ENCODE measurements around the gene WT1.

Gene WT1

GRCh38 chr11:32358729-32359128, 76.6 kb downstream of the WT1 start:
- no peak for TF ChIP-seq CTCF (IDR thresholded peaks at IDR 0.05; ENCODE audit: low read length)
- TF ChIP-seq EZH2 (IDR thresholded peaks at IDR 0.05; ENCODE audit: borderline replicate concordance, low read length): no peak
- no peaks in the 10 kb centered on the region for H3K9me2 ChIP-seq (ENCODE audit: low read depth, low read length)
- H3K36me3 ChIP-seq (ENCODE audit: insufficient read depth, low read length): no peaks in the 10 kb centered on the region
- H3K4me2 ChIP-seq (ENCODE audit: low read length): no peak overlapping the region
- no peaks in the 10 kb centered on the region for H3F3A ChIP-seq (ENCODE audit: insufficient read depth, low read length)
- no peaks in the 10 kb centered on the region for H3K4me1 ChIP-seq (ENCODE audit: insufficient read depth, low read length, severe bottlenecking)
- no peaks in the 10 kb centered on the region for H3K9me3 ChIP-seq (ENCODE audit: low read length)
- no peak overlapping the region for H3K4me3 ChIP-seq (ENCODE audit: low read depth, low read length, poor library complexity, severe bottlenecking)
- no peak overlapping the region for H3K9ac ChIP-seq (ENCODE audit: low read length)
- H3K79me2 ChIP-seq (ENCODE audit: insufficient read depth, low read length): no peaks in the 10 kb centered on the region
- H2AFZ ChIP-seq (ENCODE audit: low read length): no peak overlapping the region
- no peaks in the 10 kb centered on the region for H4K20me1 ChIP-seq (ENCODE audit: insufficient read depth, low read length)
- H3K27ac ChIP-seq (ENCODE audit: low read depth, low read length, poor library complexity, severe bottlenecking): no peak overlapping the region
- no peaks in the 10 kb centered on the region for H3K27me3 ChIP-seq (ENCODE audit: insufficient read depth, low read length)

- Histone ChIP-seq H2AFZ (ENCODE audit: low read length) (no peak overlapping the region), H3K9me3 (ENCODE audit: low read length) (no peaks in the 10 kb centered on the region), H3K4me3 (ENCODE audit: low read depth, low read length, poor library complexity, severe bottlenecking) (no peak overlapping the region), H3K27me3 (ENCODE audit: insufficient read depth, low read length) (no peaks in the 10 kb centered on the region), H3K4me2 (ENCODE audit: low read length) (no peak overlapping the region), H3F3A (ENCODE audit: insufficient read depth, low read length) (no peaks in the 10 kb centered on the region), H4K20me1 (ENCODE audit: insufficient read depth, low read length) (no peaks in the 10 kb centered on the region), H3K9me2 (ENCODE audit: low read depth, low read length) (no peaks in the 10 kb centered on the region), H3K4me1 (ENCODE audit: insufficient read depth, low read length, severe bottlenecking) (no peaks in the 10 kb centered on the region), H3K27ac (ENCODE audit: low read depth, low read length, poor library complexity, severe bottlenecking) (no peak overlapping the region), H3K79me2 (ENCODE audit: insufficient read depth, low read length) (no peaks in the 10 kb centered on the region), H3K36me3 (ENCODE audit: insufficient read depth, low read length) (no peaks in the 10 kb centered on the region), H3K9ac (ENCODE audit: low read length) (no peak overlapping the region)
- no peak for TF ChIP-seq EZH2 (IDR thresholded peaks at IDR 0.05; ENCODE audit: borderline replicate concordance, low read length)
- TF ChIP-seq CTCF (IDR thresholded peaks at IDR 0.05; ENCODE audit: low read length): no peak
Measured at GRCh38 chr11:32353884-32354283, 81.5 kb downstream of the WT1 start.

- TF ChIP-seq EZH2 (IDR thresholded peaks at IDR 0.05; ENCODE audit: borderline replicate concordance, low read length) (no peak), CTCF (IDR thresholded peaks at IDR 0.05; ENCODE audit: low read length) (no peak)
- Histone ChIP-seq H3K4me1 (ENCODE audit: insufficient read depth, low read length, severe bottlenecking) (no peaks in the 10 kb centered on the region), H3K36me3 (ENCODE audit: insufficient read depth, low read length) (no peaks in the 10 kb centered on the region), H3K4me3 (ENCODE audit: low read depth, low read length, poor library complexity, severe bottlenecking) (no peak overlapping the region), H2AFZ (ENCODE audit: low read length) (no peak overlapping the region), H3K9me3 (ENCODE audit: low read length) (no peaks in the 10 kb centered on the region), H3K27ac (ENCODE audit: low read depth, low read length, poor library complexity, severe bottlenecking) (no peak overlapping the region), H3K9ac (ENCODE audit: low read length) (no peak overlapping the region), H4K20me1 (ENCODE audit: insufficient read depth, low read length) (no peaks in the 10 kb centered on the region), H3K4me2 (ENCODE audit: low read length) (no peak overlapping the region), H3K79me2 (ENCODE audit: insufficient read depth, low read length) (no peaks in the 10 kb centered on the region), H3K27me3 (ENCODE audit: insufficient read depth, low read length) (no peaks in the 10 kb centered on the region), H3F3A (ENCODE audit: insufficient read depth, low read length) (no peaks in the 10 kb centered on the region), H3K9me2 (ENCODE audit: low read depth, low read length) (no peaks in the 10 kb centered on the region)
Measured at GRCh38 chr11:32348502-32348901, 86.8 kb downstream of the WT1 start.
